Stomach (tissue), 4 donors: ENCODE results near the gene WASF3.

Experiments used
- CTCF ChIP-seq, 7 experiments: fragments of 450-650 bp in 4 of 7; fragments of 200-600 bp in 3 of 7; sonication (generic) in 3 of 7; IDR thresholded peaks; one replicate each; pipeline ENCODE4 v1.5.1; 2016 to 2019; ENCODE audit warnings: antibody characterized with exemption in 7 of 7, control low read depth in 2 of 7, mild to moderate bottlenecking in 1 of 7
- EP300 ChIP-seq: sonication (generic); formaldehyde crosslinking; IDR thresholded peaks from one replicate; pipeline ENCODE4 v1.6.1; 2017; ENCODE audit warnings: antibody characterized with exemption
- POLR2A ChIP-seq, 4 donors: fragments of 450-650 bp; IDR thresholded peaks; one replicate each; pipeline ENCODE4 v1.6.1; 2016; ENCODE audit warnings: antibody characterized with exemption in 4 of 4, control low read depth in 2 of 4, mild to moderate bottlenecking in 1 of 4, moderate library complexity in 1 of 4
- POLR2AphosphoS5 ChIP-seq, 3 donors: sonication (generic); formaldehyde crosslinking; IDR thresholded peaks; one replicate each; pipeline ENCODE4 v1.6.1; 2016; ENCODE audit warnings: antibody characterized with exemption in 3 of 3

- TF ChIP-seq CTCF (IDR thresholded peaks at IDR 0.05) (no peak), POLR2AphosphoS5 (IDR thresholded peaks at IDR 0.05) (no peak), POLR2A (IDR thresholded peaks at IDR 0.05) (no peak), EP300 (no peak)
Measured at GRCh38 chr13:26561651-26562511, 4.4 kb downstream of the WASF3 start.
